Measurements from ENCODE around the gene VSTM5. TPM values are rescaled to one million over a fixed set of nuclear protein-coding genes. Genes with fewer than 3 reads are reported as not detected.

The VSTM5 gene
- total RNA-seq, 1 experiment from 2014 or later: not detected

DNA sequence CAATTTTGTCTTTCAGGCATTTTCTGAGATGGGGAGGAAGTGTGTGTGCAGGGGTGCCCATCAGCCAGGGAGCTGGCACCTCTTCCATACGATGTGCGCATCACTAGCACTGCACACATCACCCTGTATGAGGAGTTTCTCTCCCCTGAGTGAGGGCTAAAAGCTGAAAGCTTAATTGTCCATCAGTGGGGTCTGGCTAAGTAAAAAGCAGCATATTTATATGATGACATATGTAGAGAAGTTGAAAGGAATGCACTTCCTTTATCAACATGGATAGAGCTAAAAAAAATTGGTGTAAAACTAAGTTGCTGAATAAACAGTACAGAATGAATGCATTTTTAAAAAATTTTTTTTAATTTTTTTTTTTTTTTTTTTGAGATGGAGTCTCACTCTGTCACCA, 4.0 kb downstream of the VSTM5 start:
- intact Hi-C loops (cut with micrococcal nuclease; ENCODE audit: unreplicated experiment): no loop called here
- CTCF ChIA-PET: no interaction called here
- H3K27ac ChIP-seq (ENCODE audit: low read depth, low read length, poor library complexity, severe bottlenecking): no peak overlapping the region

DNA sequence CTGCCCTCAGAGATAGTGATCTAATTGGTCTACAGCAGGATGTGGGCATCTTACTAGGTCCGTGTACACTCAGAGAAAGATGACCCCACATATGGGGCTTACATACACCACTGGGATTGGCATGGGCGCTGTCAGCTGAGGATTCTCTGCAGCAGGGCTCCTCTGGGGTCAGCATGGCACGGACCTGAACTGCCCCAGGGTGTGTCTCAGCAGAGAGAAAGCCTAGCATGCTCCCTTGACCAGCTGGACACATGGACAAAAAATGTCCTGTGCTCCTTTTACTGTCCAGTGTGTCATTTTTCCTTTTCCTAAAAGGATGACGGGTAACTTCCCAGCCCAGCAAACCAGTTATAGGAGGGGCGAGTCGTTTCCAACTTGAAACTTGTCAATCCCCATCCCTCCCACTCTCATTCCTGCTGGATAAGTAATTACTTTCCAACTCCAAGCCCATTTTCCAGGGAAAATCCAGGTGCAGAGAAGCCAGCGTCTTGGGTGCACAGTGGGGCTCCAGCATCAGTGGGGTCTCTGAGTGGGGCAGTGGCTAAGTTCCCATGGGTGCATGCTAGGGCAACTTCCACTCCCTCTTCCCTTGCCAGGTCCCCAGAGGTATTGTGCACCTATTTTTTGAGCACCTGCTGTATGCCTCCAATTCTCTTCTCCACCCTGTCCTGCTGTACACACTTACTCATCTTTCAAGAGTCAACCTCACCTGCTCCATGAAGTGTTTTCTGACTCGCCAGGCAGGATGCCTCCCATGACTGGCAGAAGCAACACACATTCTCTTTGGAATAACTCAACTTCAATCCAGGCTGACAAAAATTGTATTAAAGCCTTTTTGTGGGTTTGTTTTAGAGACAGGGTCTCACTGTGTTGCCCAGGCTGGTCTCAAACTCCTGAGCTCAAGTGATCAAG, 5.0 kb downstream of the VSTM5 start:
- no TSS peak for BruUV-seq (replicated peaks)
- ChIA-PET POLR2A (ENCODE audit: low non-redundant PET) (interaction anchor here (0.6 kb wide), 1 partner anchor 8 kb away, joined by 3 read pairs; no protein-coding TSS in a partner anchor), CTCF (no interaction called here)
- no peak for DNase-seq (ENCODE audit: low spot score)
- Histone ChIP-seq H3K27ac (ENCODE audit: low read depth, low read length, poor library complexity, severe bottlenecking) (no peak overlapping the region), H3K4me3 (ENCODE audit: low read depth, low read length, poor library complexity, severe bottlenecking) (no peak overlapping the region), H3K27me3 (replicated peaks; ENCODE audit: insufficient read depth, low read depth, low read length, poor library complexity) (no peaks in the 10 kb centered on the region), H3K4me1 (ENCODE audit: insufficient read depth, low read length, poor library complexity, severe bottlenecking) (no peaks in the 10 kb centered on the region), H3K9me3 (ENCODE audit: low read depth, low read length, poor library complexity, severe bottlenecking) (no peaks in the 10 kb centered on the region), H3K36me3 (ENCODE audit: insufficient read depth, low read length, poor library complexity, severe bottlenecking) (no peaks in the 10 kb centered on the region)
- TF ChIP-seq, protein P1, sequence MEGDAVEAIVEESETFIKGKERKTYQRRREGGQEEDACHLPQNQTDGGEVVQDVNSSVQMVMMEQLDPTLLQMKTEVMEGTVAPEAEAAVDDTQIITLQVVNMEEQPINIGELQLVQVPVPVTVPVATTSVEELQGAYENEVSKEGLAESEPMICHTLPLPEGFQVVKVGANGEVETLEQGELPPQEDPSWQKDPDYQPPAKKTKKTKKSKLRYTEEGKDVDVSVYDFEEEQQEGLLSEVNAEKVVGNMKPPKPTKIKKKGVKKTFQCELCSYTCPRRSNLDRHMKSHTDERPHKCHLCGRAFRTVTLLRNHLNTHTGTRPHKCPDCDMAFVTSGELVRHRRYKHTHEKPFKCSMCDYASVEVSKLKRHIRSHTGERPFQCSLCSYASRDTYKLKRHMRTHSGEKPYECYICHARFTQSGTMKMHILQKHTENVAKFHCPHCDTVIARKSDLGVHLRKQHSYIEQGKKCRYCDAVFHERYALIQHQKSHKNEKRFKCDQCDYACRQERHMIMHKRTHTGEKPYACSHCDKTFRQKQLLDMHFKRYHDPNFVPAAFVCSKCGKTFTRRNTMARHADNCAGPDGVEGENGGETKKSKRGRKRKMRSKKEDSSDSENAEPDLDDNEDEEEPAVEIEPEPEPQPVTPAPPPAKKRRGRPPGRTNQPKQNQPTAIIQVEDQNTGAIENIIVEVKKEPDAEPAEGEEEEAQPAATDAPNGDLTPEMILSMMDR (conservative IDR thresholded peaks at IDR 0.05; ENCODE audit: low read depth, low read length): no peak
- TF ChIP-seq EZH2 (IDR thresholded peaks at IDR 0.05; ENCODE audit: borderline replicate concordance, low read depth, low read length, poor library complexity, severe bottlenecking): no peak
- intact Hi-C loops (cut with micrococcal nuclease; ENCODE audit: unreplicated experiment): no loop called here

More for the DNA sequence above, 4.0 kb downstream of the VSTM5 start:
- TF ChIP-seq EZH2 (IDR thresholded peaks at IDR 0.05; ENCODE audit: borderline replicate concordance, low read depth, low read length, poor library complexity, severe bottlenecking): no peak
- TF ChIP-seq, protein P1 (conservative IDR thresholded peaks at IDR 0.05; ENCODE audit: low read depth, low read length): no peak
- no peaks in the 10 kb centered on the region for H3K4me1 ChIP-seq (ENCODE audit: insufficient read depth, low read length, poor library complexity, severe bottlenecking)
- H3K4me3 ChIP-seq (ENCODE audit: low read depth, low read length, poor library complexity, severe bottlenecking): no peak overlapping the region
- no peaks in the 10 kb centered on the region for H3K9me3 ChIP-seq (ENCODE audit: low read depth, low read length, poor library complexity, severe bottlenecking)
- POLR2A ChIA-PET (ENCODE audit: low non-redundant PET): interaction anchor here (0.8 kb wide), 1 partner anchor 52 kb away, joined by 3 read pairs; no protein-coding TSS in a partner anchor
- no peaks in the 10 kb centered on the region for H3K36me3 ChIP-seq (ENCODE audit: insufficient read depth, low read length, poor library complexity, severe bottlenecking)
- H3K27me3 ChIP-seq (replicated peaks; ENCODE audit: insufficient read depth, low read depth, low read length, poor library complexity): no peaks in the 10 kb centered on the region
- no peak for DNase-seq (ENCODE audit: low spot score)
- no TSS peak for BruUV-seq (replicated peaks)

DNA sequence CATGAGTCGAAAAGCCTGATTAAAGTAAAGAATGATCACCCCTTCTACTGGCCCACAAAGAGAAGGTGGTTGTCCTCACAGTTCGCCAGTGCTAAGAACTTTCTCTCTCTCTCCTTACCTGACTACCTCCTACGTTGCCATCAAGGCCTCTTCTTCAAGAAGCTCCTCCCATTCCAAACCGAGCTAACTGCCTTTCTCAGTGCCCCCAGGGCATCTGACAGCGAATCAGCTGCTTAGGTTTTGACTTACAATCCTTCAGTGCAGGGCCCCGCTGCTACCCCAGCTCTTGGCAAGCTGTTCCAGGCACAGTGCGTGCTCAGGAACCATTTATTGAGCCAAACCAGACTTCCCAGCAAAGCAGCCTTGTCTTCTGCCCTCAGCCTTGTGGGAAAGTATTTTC, 5.8 kb downstream of the VSTM5 start:
- ChIA-PET CTCF (no interaction called here), POLR2A (ENCODE audit: low non-redundant PET) (interaction anchor here (0.6 kb wide), 1 partner anchor 681 kb away, joined by 4 read pairs; no protein-coding TSS in a partner anchor)
- no TSS peak for BruUV-seq (replicated peaks)
- TF ChIP-seq, protein P1 (conservative IDR thresholded peaks at IDR 0.05; ENCODE audit: low read depth, low read length): no peak
- TF ChIP-seq EZH2 (IDR thresholded peaks at IDR 0.05; ENCODE audit: borderline replicate concordance, low read depth, low read length, poor library complexity, severe bottlenecking): no peak
- intact Hi-C loops (cut with micrococcal nuclease; ENCODE audit: unreplicated experiment): no loop called here
- Histone ChIP-seq H3K27me3 (replicated peaks; ENCODE audit: insufficient read depth, low read depth, low read length, poor library complexity) (no peaks in the 10 kb centered on the region), H3K27ac (ENCODE audit: low read depth, low read length, poor library complexity, severe bottlenecking) (no peak overlapping the region), H3K4me3 (ENCODE audit: low read depth, low read length, poor library complexity, severe bottlenecking) (no peak overlapping the region), H3K4me1 (ENCODE audit: insufficient read depth, low read length, poor library complexity, severe bottlenecking) (no peaks in the 10 kb centered on the region), H3K36me3 (ENCODE audit: insufficient read depth, low read length, poor library complexity, severe bottlenecking) (no peaks in the 10 kb centered on the region), H3K9me3 (ENCODE audit: low read depth, low read length, poor library complexity, severe bottlenecking) (no peaks in the 10 kb centered on the region)
- DNase-seq (ENCODE audit: low spot score): no peak
